Astrocyte (in vitro differentiated cells and primary cell): Measurements from ENCODE around the gene SLC23A3.

Experiments used
- EZH2 ChIP-seq: IDR thresholded peaks from 2 replicates; pipeline ENCODE4 v1.6.1; 2012; ENCODE audit warnings: mild to moderate bottlenecking, low read length, inconsistent platforms; ENCODE audit not compliant: insufficient read depth
- TF ChIP-seq, protein P1 (sequence below): IDR thresholded peaks from 2 replicates; pipeline ENCODE4 v1.5.1; 2011; ENCODE audit warnings: low read depth, mild to moderate bottlenecking, inconsistent platforms, low read length, moderate library complexity; ENCODE audit not compliant: insufficient read depth

DNA sequence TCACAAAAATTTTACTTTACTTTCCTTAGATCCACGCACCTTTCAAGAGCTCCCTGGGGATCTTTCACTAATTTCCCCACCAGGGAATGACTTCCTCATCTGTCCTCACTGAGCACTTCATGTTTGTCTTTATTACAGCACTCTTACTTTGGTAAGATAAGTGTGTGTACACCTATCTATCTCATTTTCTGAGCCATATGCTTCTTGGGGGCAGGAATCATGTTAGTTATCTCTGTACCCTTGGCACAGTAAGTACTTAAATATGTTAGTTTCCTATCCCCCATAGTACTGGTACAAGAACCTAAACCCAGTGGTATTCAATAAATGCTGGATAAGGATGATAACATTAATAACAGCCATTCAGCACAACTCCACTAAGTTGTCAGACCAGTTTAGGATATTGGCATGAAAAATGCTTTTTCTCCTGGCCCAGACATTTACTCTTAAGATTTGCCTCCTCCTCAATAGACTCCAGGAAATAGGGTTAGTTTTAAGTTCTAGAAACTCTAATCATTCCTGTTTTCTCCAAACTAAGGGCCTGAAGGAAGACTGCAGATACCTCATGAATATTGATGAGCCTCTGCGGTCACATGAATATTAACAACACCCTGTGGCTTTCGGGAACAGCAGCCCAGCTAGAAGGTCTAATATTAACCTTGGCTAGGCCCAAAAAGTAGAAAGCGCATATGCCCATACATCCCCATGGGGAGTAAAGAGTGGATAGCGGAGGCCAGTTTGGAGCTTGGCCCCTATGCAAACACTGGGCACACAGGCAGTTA is 47.4 kb downstream of the SLC23A3 start:
- TF ChIP-seq, protein P1, sequence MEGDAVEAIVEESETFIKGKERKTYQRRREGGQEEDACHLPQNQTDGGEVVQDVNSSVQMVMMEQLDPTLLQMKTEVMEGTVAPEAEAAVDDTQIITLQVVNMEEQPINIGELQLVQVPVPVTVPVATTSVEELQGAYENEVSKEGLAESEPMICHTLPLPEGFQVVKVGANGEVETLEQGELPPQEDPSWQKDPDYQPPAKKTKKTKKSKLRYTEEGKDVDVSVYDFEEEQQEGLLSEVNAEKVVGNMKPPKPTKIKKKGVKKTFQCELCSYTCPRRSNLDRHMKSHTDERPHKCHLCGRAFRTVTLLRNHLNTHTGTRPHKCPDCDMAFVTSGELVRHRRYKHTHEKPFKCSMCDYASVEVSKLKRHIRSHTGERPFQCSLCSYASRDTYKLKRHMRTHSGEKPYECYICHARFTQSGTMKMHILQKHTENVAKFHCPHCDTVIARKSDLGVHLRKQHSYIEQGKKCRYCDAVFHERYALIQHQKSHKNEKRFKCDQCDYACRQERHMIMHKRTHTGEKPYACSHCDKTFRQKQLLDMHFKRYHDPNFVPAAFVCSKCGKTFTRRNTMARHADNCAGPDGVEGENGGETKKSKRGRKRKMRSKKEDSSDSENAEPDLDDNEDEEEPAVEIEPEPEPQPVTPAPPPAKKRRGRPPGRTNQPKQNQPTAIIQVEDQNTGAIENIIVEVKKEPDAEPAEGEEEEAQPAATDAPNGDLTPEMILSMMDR, result no peak
- TF ChIP-seq EZH2, result no peak
